K562 (cell line): ENCODE data around the gene TREH. TPM values are rescaled to one million over a fixed set of nuclear protein-coding genes. Genes with fewer than 3 reads are reported as not detected.

ENCODE experiments used
- ATAC-seq: fragments of 200-7000 bp; cut with Tn5 transposase; 3 replicates; pipeline ENCODE4 v1.9.1; 2020; ENCODE audit warnings: moderate library complexity
- BruUV-seq: library from RNA; stranded (reverse); fragments of 400-500 nt; replicated peaks from 2 replicates; lab custom pipeline; 2021; lab: Mats Ljungman, UMichigan
- CTCF ChIA-PET: fragments of 300-600 bp; formaldehyde crosslinking; extraction: SDS; loops from one replicate; lab custom pipeline; 2021; ENCODE audit warnings: low intra/inter-chr PET ratio; lab: Yijun Ruan, JAX
- POLR2A ChIA-PET: fragments of 300-600, 350-650 bp; sonication (Branson Sonifier 250); formaldehyde crosslinking; extraction: SDS; loops from one replicate; lab custom pipeline; 2021; ENCODE audit warnings: antibody characterized with exemption, inconsistent platforms; lab: Yijun Ruan, JAX
- DNase-seq, 4 experiments: peaks; one replicate each; pipeline versions ENCODE4 v3.0.0 to v3.0.0-alpha.2; 2011 to 2018; ENCODE audit warnings: low spot score in 3 of 4, mixed read lengths in 3 of 4; ENCODE audit errors: extremely low read depth in 1 of 4
- FAIRE-seq: peaks from 2 replicates; lab custom pipeline; 2011; peaks lifted over from hg19 to GRCh38; lab: Jason Lieb, UNC
- H2AFZ ChIP-seq: 2 replicates; pipeline ENCODE4 v1.6.0; 2011; ENCODE audit warnings: low read depth, low read length, control low read depth, inconsistent platforms
- H3K27ac ChIP-seq: fragments of 200-600 bp; 3 replicates; pipeline ENCODE4 v1.8.0; 2011; ENCODE audit warnings: low read depth, mild to moderate bottlenecking, control low read depth, inconsistent platforms, low read length, moderate library complexity, mixed read lengths; ENCODE audit errors: extremely low read depth
- H3K27me3 ChIP-seq, 2 experiments: fragments of 300-600 bp in 1 of 2; 2 replicates in 1 of 2; 3 replicates in 1 of 2; pipeline versions ENCODE4 v1.6.0 to v1.8.0; 2011; ENCODE audit warnings: inconsistent platforms in 2 of 2, low read length in 2 of 2, mild to moderate bottlenecking in 1 of 2, mixed read lengths in 1 of 2, moderate library complexity in 1 of 2; ENCODE audit not compliant: control insufficient read depth in 2 of 2, insufficient read depth in 2 of 2
- H3K36me3 ChIP-seq: fragments of 300-600 bp; 3 replicates; pipeline ENCODE4 v1.8.0; 2011; ENCODE audit warnings: mild to moderate bottlenecking, low read length, inconsistent platforms; ENCODE audit not compliant: control insufficient read depth, insufficient read depth
- H3K4me1 ChIP-seq, 2 experiments: fragments of 200-600 bp in 1 of 2; replicated peaks in 1 of 2; 2 replicates in 1 of 2; 3 replicates in 1 of 2; pipeline versions ENCODE4 v1.5.1 to v1.8.0; 2011; ENCODE audit warnings: inconsistent platforms in 2 of 2, low read length in 2 of 2, mild to moderate bottlenecking in 1 of 2, mixed read lengths in 1 of 2, moderate library complexity in 1 of 2; ENCODE audit not compliant: control insufficient read depth in 2 of 2, insufficient read depth in 2 of 2
- H3K4me2 ChIP-seq: 2 replicates; pipeline ENCODE4 v1.6.1; 2011; ENCODE audit warnings: low read length, control low read depth, inconsistent platforms, mixed read lengths; ENCODE audit not compliant: insufficient read depth
- H3K4me3 ChIP-seq: fragments of 200-600 bp; sonication (generic), shearing (Covaris generic); 2 replicates; pipeline ENCODE4 v1.5.1; 2016; ENCODE audit warnings: control low read depth, inconsistent platforms
- H3K79me2 ChIP-seq: fragments of 200-600 bp; 3 replicates; pipeline ENCODE4 v1.8.0; 2011; ENCODE audit warnings: low read length, inconsistent platforms; ENCODE audit not compliant: control insufficient read depth, insufficient read depth
- H3K9ac ChIP-seq, 2 experiments: 2 replicates each; pipeline versions ENCODE4 v1.6.0 to v1.6.1; 2011; ENCODE audit warnings: low read depth in 2 of 2, low read length in 2 of 2, control low read depth in 1 of 2, inconsistent platforms in 1 of 2, mild to moderate bottlenecking in 1 of 2, mixed read lengths in 1 of 2; ENCODE audit not compliant: insufficient read depth in 1 of 2
- H3K9me1 ChIP-seq: one replicate; pipeline ENCODE4 v1.6.0; 2011; ENCODE audit warnings: inconsistent platforms, mild to moderate bottlenecking, low read length, moderate library complexity; ENCODE audit not compliant: control insufficient read depth, insufficient read depth
- H3K9me3 ChIP-seq: replicated peaks from 2 replicates; pipeline ENCODE4 v1.5.1; 2011; ENCODE audit warnings: low read depth, low read length, inconsistent platforms; ENCODE audit not compliant: control insufficient read depth, insufficient read depth
- H4K20me1 ChIP-seq: replicated peaks from 2 replicates; pipeline ENCODE4 v1.6.1; 2011; ENCODE audit warnings: low read length, inconsistent platforms, mixed read lengths; ENCODE audit not compliant: control insufficient read depth, insufficient read depth
- BRF1 ChIP-seq: IDR thresholded peaks from 3 replicates; pipeline ENCODE4 v1.6.1; 2011; ENCODE audit warnings: borderline replicate concordance, mild to moderate bottlenecking; ENCODE audit not compliant: insufficient read length; ENCODE audit errors: extremely low read depth
- CBX3 ChIP-seq, 2 experiments: IDR thresholded peaks; 1 replicate in 1 of 2; 2 replicates in 1 of 2; pipeline ENCODE4 v1.6.1; 2012; ENCODE audit warnings: inconsistent platforms in 2 of 2, low read length in 2 of 2, borderline replicate concordance in 1 of 2, control low read depth in 1 of 2
- CBX8 ChIP-seq: fragments of 200-600 bp; sonication (generic); IDR thresholded peaks from 2 replicates; pipeline ENCODE4 v1.6.1; 2012; ENCODE audit warnings: borderline replicate concordance, mixed run types, low read depth, mild to moderate bottlenecking, moderate library complexity, mixed read lengths, low read length, control low read depth, inconsistent platforms; ENCODE audit not compliant: poor library complexity, severe bottlenecking; ENCODE audit errors: extremely low read depth
- CHAMP1 ChIP-seq: fragments of 450-650 bp; IDR thresholded peaks from 2 replicates; pipeline ENCODE4 v1.6.1; 2016; ENCODE audit warnings: mild to moderate bottlenecking
- HNRNPL ChIP-seq: fragments of 200-400 bp; formaldehyde crosslinking; IDR thresholded peaks from 2 replicates; pipeline ENCODE4 v1.6.1; 2017; ENCODE audit warnings: low read depth, mild to moderate bottlenecking, low read length
- IFI16 ChIP-seq: fragments of 250-450 bp; sonication (Bioruptor Pico); IDR thresholded peaks from 2 replicates; pipeline ENCODE4 v2.1.2; 2022; ENCODE audit warnings: mild to moderate bottlenecking, inconsistent platforms
- LCOR ChIP-seq: sonication (generic); formaldehyde crosslinking; IDR thresholded peaks from 2 replicates; pipeline ENCODE4 v1.8.0; 2022; ENCODE audit warnings: mild to moderate bottlenecking, missing genetic modification reagents
- POLR2AphosphoS5 ChIP-seq: IDR thresholded peaks from 2 replicates; pipeline ENCODE4 v1.6.1; 2011; ENCODE audit warnings: mild to moderate bottlenecking, low read depth, low read length, moderate library complexity; ENCODE audit not compliant: control insufficient read depth, insufficient read depth
- RAD51 ChIP-seq: fragments of 450-650 bp; IDR thresholded peaks from 2 replicates; pipeline ENCODE4 v1.7.1; 2016; ENCODE audit warnings: low read depth, mild to moderate bottlenecking, borderline replicate concordance
- SREBF2 ChIP-seq: sonication (generic); formaldehyde crosslinking; IDR thresholded peaks from 2 replicates; pipeline ENCODE4 v1.4.0; 2020; ENCODE audit warnings: mild to moderate bottlenecking, missing genetic modification reagents
- XRCC5 ChIP-seq: fragments of 200-400 bp; formaldehyde crosslinking; IDR thresholded peaks from 2 replicates; pipeline ENCODE4 v1.6.1; 2017; ENCODE audit warnings: low read depth, mild to moderate bottlenecking, low read length
- YY1 ChIP-seq, 3 experiments: IDR thresholded peaks; 2 replicates each; pipeline ENCODE4 v1.6.1; 2011; ENCODE audit warnings: low read length in 2 of 3, mild to moderate bottlenecking in 2 of 3, moderate library complexity in 2 of 3, borderline replicate concordance in 1 of 3, control low read depth in 1 of 3, low read depth in 1 of 3; ENCODE audit not compliant: insufficient read depth in 3 of 3, insufficient replicate concordance in 2 of 3, control insufficient read depth in 1 of 3, insufficient read length in 1 of 3; ENCODE audit errors: extremely low read depth in 1 of 3
- ZBTB8A ChIP-seq: fragments of 450-650 bp; IDR thresholded peaks from 2 replicates; pipeline ENCODE4 v1.6.1; 2018; ENCODE audit warnings: mild to moderate bottlenecking, moderate library complexity; ENCODE audit not compliant: partially characterized antibody
- ZBTB9 ChIP-seq: fragments of 450-650 bp; formaldehyde crosslinking; IDR thresholded peaks from 2 replicates; pipeline ENCODE4 v1.4.0; 2020; ENCODE audit warnings: mild to moderate bottlenecking, moderate library complexity
- ZNF175 ChIP-seq: fragments of 200-800 bp; sonication (Bioruptor generic); IDR thresholded peaks from 2 replicates; pipeline ENCODE4 v1.6.1; 2016; ENCODE audit warnings: low read depth, mild to moderate bottlenecking, missing genetic modification characterization, missing compliant biosample characterization
- ZNF282 ChIP-seq: sonication (generic); formaldehyde crosslinking; IDR thresholded peaks from 2 replicates; pipeline ENCODE4 v1.8.1; 2023; ENCODE audit warnings: missing genetic modification reagents
- ZNF584 ChIP-seq: fragments of 200-800 bp; sonication (Bioruptor generic); IDR thresholded peaks from 2 replicates; pipeline ENCODE4 v1.6.1; 2016; ENCODE audit warnings: low read depth, mild to moderate bottlenecking, missing genetic modification characterization, missing compliant biosample characterization
- ZNF778 ChIP-seq: fragments of 450-650 bp; formaldehyde crosslinking; IDR thresholded peaks from 2 replicates; pipeline ENCODE4 v1.4.0; 2020; ENCODE audit warnings: mild to moderate bottlenecking, moderate library complexity
- WGBS: fragments of 100-300 bp; shearing (Covaris generic); methylation state at CpG from one replicate; pipeline ENCODE4 v1.1.6; 2016; ENCODE audit warnings: low coverage, mixed read lengths; ENCODE audit not compliant: insufficient coverage; ENCODE audit errors: missing lambda C conversion rate; 5-methylcytosine and 5-hydroxymethylcytosine counted together
- in situ Hi-C: fragments of 300-500 bp; cut with MboI; formaldehyde crosslinking; loops from 4 replicates; pipeline ENCODE4 v1.15.0; 2018; ENCODE audit warnings: inconsistent platforms, mixed read lengths
- intact Hi-C: fragments of 100-400 bp; cut with micrococcal nuclease; formaldehyde crosslinking; loops from 2 replicates; pipeline ENCODE4 v1.14.2; 2022
- polyA plus RNA-seq, 8 experiments: library from polyadenylated mRNA; depleted of rRNA in 4 of 8; stranded (reverse) in 5 of 8; unstranded in 3 of 8; fragments of >200 nt; fragmentation: Nextera tagmentation in 2 of 8; fragmentation: Illumina TruSeq in 1 of 8; extraction: Ambion mirVana in 2 of 8; extraction: Trizol in 1 of 8; gene quantifications; 2 replicates each; pipeline versions ENCODE4 v1.2.1 to v1.2.3, GENCODE V29; 2011 to 2014; ENCODE audit warnings: inconsistent platforms in 1 of 8, missing spikeins in 1 of 8
- total RNA-seq, 7 experiments: library from RNA; depleted of rRNA in 6 of 7; stranded (reverse); fragments of >200 nt in 6 of 7; fragmentation: Illumina TruSeq in 2 of 7; extraction: Trizol in 2 of 7; gene quantifications; 2 replicates each; pipeline versions ENCODE4 v1.2.1 to v1.2.3, GENCODE V29; 2011 to 2021; ENCODE audit warnings: low replicate concordance in 1 of 7

The TREH gene
- total and polyA plus RNA-seq, 9 of the 15 experiments (the other 6 are each of a cell fraction or from before 2014, with no cell fraction given) = 0.09 to 0.20 (median 0.11) TPM; not detected in 6

GRCh38 chr11:118677977-118678376 lies 1.5 kb downstream of the TREH start (continued):
- TF ChIP-seq POLR2AphosphoS5 = no peak
- TF ChIP-seq IFI16 = no peak
- TF ChIP-seq, all 486 proteins: peak for 0

GRCh38 chr11:118674082-118674435 lies 5.4 kb downstream of the TREH start:
- no TSS peak for BruUV-seq
- CTCF ChIA-PET = no interaction called here
- no peak for ATAC-seq
- 0% methylated on average over 1 of the region's 1 CpG for WGBS
- no peaks in the 10 kb centered on the region for H3K79me2 ChIP-seq
- peaks cover under 1 to 3% of the 10 kb centered on the region in 2 experiments; a peak in 2 of 5 replicates for H3K4me1 ChIP-seq
- intact Hi-C loops = no loop called here
- no peak overlapping the region for H2AFZ ChIP-seq
- in situ Hi-C loops = no loop called here
- no peaks in the 10 kb centered on the region for H3K36me3 ChIP-seq
- H3K4me2 ChIP-seq = no peak overlapping the region
- no peaks in the 10 kb centered on the region for H3K9me1 ChIP-seq
- no peak overlapping the region for H3K9ac ChIP-seq
- TF ChIP-seq HNRNPL (no peak), CBX8 (no peak), ZBTB8A (no peak), SREBF2 (no peak), ZBTB9 (no peak), ZNF282 (CRISPR knock-in tag) (no peak), ZNF778 (no peak), ZNF175 (no peak), LCOR (no peak), RAD51 (no peak), YY1 (IDR thresholded peaks at IDR 0.05; ENCODE audit: borderline replicate concordance in 1 of 3, control insufficient read depth in 1 of 3, extremely low read depth in 1 of 3, insufficient read depth in 3 of 3, insufficient read length in 1 of 3, insufficient replicate concordance in 2 of 3, low read depth in 1 of 3, low read length in 2 of 3) (no peak), XRCC5 (no peak), ZNF584 (CRISPR knock-in tag) (no peak), CHAMP1 (no peak), BRF1 (no peak), CBX3 (IDR thresholded peaks at IDR 0.05; ENCODE audit: borderline replicate concordance in 1 of 2, low read length in 2 of 2) (no peak)
- no peaks in the 10 kb centered on the region; the same call in 1 of the 2 replicates for H3K9me3 ChIP-seq
- FAIRE-seq = no peak
- peaks cover 0 to 4% of the 10 kb centered on the region in 2 experiments; a peak in 1 of 5 replicates for H3K27me3 ChIP-seq
- POLR2A ChIA-PET = no interaction called here
- no peak overlapping the region for H3K27ac ChIP-seq
- DNase-seq = no peak
- H4K20me1 ChIP-seq = no peaks in the 10 kb centered on the region
- no peak overlapping the region for H3K4me3 ChIP-seq
